ENCODE measurements around the gene LILRB2.
"Not testable (repeated sequence)": the region's sequence is repeated elsewhere in the genome, so short reads cannot be mapped to it uniquely, and the experiment has no call there.

Gene LILRB2

DNA sequence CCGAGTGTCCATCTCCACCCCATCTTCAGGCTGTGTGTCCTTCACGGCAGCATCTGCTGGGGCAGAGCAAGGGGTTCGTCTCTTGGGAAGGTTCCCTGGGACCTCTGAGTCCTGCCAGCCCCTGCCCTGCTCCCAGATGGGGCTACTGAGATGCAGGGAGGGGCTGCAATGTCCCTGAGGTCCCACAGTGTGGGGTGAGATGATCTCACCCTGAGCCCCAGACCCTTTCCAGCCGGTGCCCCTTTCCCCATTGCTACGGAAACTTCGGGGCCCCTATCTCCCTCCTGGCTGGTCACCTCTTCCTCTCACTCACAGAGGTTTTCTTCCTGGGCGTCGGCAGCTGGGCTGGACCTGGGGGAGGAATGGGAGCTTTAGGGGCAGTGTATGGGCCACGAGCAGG lies 5.0 kb downstream of the LILRB2 start:
- DNase-seq (ENCODE audit: insufficient read length, low spot score) (no peak), FAIRE-seq (no peak)

DNA sequence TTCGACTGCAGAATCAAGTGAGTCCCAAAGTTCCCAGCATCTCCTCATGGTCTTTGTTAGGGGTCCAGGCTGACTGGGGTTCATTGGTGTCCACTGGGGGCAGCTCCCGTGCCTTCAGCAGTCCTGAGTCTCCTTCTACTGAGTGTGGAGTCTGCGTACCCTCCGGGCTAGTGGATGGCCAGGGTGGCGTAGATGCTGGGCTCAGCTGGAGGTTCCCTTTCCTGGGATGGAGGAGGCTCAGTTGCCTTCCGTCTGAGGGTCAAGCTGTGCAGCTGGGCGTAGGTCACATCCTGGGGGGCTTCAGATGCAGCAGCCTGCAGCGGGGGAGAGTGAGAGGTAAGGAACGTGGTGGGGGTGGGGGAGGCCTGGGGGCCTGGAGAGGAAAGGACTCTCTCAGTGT lies 6.4 kb downstream of the LILRB2 start:
- not testable (repeated sequence) for DNase-seq (ENCODE audit: insufficient read length, low spot score); FAIRE-seq

DNA sequence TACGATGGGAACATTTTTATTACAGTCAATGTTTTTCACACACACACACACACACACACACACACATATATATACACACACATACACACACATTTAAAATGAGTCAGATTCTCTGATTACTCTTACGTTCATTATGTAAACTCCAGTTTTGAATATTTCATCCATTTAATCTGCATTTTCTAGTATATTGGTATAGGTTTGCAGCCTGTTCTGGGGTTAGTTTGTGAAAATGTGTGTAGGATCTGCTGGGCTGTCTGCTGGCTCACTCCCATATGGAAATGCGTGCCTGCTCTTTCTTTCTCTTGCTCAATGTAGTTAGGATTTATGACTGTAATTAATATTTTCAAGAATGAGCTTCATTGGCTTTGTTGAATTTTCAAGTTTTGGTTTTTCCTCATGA lies 7.1 kb downstream of the LILRB2 start:
- FAIRE-seq (no peak), DNase-seq (ENCODE audit: insufficient read length, low spot score) (no peak)

DNA sequence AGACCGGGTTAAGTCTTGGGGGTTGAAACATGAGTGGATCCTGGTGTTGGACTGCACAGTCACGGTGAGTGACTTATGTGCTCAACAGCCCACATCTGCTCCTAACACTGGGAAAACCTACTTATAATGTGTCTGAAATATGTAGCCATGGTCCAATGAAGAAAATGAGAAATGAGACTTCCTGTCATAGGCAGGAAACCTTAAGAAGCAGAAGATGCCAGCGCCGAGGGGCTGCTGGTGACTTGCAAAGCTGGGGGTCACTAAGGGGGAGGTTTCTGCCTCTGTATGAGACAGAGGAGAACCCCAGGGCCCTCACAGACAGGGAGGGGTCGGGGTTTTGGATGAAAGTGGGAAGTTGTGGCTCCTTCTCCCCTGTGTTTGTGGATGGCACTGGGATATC lies 8.7 kb downstream of the LILRB2 start:
- FAIRE-seq; DNase-seq (ENCODE audit: insufficient read length, low spot score): not testable (repeated sequence)

DNA sequence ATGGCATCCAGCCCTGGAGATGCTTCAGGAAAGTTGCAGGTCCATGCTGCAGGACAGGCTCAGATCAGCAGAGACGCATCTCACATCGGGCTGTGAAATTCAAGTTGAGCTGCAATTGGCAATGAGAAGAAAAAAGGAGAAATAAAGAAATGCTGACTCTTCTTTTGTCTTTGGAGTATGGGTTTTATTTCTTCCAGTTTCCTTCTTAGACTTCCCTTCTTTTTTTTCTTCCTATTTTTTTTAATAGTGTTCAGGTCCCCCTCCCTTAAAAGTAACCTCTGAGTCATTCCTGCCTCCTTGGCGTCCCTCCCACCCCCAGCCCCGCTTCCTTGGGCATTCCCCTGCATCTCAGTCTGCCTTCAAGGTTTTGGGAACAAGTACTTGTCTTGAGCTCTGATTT lies 9.3 kb downstream of the LILRB2 start:
- not testable (repeated sequence) for DNase-seq (ENCODE audit: insufficient read length, low spot score); FAIRE-seq

DNA sequence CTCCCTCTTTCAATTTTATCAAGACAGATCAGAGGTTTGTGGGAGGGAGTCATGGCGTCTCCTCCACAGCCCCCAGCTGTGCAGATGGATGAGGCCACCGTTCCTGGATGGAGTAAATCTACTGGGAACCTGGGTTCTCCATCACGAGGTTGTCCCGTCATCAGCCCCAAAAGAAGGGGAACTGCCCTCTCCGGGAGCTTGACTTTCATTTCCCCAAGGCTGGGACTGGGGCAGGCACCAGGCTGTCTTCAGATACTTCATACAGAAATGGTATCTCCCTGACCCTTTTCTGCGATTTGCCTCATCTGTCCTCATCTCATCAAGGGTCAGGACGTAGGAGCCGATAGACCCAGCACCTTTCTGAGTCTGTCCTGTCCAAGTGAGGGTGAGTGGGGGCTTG lies 9.8 kb downstream of the LILRB2 start:
- FAIRE-seq, result no peak

DNA sequence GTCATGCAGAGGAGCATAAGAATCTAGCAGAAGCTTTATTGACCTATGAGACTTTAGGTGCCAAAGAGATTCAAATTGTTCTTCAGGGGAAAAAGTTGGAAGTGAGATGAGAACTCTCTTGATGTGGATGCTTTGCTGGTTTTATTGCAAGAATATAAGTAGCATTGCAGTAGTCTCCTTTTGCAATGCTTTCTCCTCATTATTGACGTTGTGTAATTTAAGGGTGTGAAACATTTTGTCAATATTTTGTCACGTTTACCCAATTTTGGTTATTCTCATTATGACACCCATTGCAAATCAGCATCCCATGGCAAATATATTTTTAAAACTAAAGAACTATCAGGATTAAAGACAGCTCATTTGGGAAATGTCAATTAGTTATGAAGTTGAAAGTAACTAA lies 12.0 kb downstream of the LILRB2 start:
- no peak for DNase-seq (ENCODE audit: insufficient read length, low spot score)
- FAIRE-seq, result no peak

More for the DNA sequence above, 9.8 kb downstream of the LILRB2 start:
- DNase-seq (ENCODE audit: insufficient read length, low spot score), result no peak

DNA sequence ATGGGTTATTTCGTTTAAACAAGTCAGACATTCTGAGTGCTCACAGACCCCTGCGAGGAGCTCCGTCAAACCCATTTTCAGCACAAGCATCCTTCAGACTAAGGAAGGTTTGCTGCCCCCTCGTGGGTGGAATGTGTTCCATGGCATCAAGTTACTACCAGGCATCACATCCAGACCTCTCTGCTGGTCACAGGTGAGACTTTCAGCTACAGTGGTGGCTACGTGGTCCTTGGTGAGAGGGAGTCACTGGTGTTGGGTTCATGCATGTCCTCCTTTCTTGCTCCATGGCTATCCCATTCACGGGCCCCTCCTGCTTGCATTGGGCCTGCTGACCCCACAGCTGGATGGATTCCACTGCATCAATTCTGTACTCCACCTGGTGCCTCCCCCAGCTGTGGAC lies 14.8 kb downstream of the LILRB2 start:
- peak; percentile 67 for DNase-seq (ENCODE audit: insufficient read length, low spot score)
- peak; percentile 77 for FAIRE-seq

DNA sequence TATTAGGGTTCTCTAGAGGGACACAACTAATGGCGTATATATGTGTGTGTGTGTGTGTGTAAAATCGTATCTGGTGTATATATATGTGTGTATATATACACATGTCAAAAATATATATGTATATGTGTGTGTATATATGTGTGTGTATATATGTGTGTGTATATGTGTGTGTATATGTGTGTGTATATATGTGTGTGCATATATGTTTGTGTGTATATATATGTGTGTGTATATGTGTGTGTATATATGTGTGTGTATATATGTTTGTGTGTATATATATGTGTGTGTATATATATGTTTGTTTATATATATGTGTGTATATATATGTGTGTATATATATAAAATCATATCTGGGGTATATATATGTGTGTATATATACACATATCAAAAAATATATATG lies 18.4 kb downstream of the LILRB2 start:
- no peak for FAIRE-seq
- no peak for DNase-seq (ENCODE audit: insufficient read length, low spot score)

DNA sequence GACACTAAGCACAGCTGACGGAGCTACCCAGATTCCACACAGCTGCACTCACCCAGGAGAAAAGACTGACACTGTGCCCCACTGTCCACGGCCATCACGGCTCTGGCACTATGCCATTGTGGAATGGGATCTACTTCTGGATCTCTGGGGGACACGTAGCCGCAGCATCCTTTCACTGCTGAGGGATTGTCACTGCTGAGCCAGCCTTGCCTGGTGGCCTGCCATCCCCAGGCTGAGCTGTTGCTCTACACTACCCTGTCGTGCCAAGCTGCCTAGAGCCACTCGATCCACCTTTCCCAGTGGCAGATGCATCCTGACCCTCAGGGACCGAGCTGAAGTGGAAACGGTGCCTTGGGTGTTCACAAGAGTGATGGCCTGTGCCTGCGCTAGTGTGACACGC lies 18.8 kb downstream of the LILRB2 start:
- DNase-seq (ENCODE audit: insufficient read length, low spot score) (no peak), FAIRE-seq (no peak)

DNA sequence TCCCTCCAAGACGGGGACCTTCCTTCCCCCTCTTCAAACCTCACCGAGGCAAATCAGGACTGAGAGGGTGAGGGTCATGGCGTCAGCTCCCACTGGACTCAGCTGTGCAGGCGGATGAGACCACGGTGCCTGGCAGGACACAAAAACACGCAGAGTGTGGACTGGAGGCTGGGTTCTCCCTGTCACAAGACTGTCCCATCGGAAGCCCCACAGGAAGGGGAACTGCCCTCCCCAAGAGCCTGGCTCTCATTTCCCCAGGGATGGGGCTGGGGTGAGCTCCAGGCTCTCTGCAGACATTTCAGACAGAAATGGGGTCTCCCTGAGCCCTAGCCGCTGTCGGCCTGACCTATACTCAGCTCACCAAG lies 23.8 kb downstream of the LILRB2 start, which contains the start of gene LILRB5:
TSS of gene LILRB5 (minus strand) at position 158 of the 365 bp plus-strand sequence. CDS start at position 78, 80 bp downstream.
- DNase-seq (ENCODE audit: insufficient read length, low spot score) (no peak), FAIRE-seq (no peak)

DNA sequence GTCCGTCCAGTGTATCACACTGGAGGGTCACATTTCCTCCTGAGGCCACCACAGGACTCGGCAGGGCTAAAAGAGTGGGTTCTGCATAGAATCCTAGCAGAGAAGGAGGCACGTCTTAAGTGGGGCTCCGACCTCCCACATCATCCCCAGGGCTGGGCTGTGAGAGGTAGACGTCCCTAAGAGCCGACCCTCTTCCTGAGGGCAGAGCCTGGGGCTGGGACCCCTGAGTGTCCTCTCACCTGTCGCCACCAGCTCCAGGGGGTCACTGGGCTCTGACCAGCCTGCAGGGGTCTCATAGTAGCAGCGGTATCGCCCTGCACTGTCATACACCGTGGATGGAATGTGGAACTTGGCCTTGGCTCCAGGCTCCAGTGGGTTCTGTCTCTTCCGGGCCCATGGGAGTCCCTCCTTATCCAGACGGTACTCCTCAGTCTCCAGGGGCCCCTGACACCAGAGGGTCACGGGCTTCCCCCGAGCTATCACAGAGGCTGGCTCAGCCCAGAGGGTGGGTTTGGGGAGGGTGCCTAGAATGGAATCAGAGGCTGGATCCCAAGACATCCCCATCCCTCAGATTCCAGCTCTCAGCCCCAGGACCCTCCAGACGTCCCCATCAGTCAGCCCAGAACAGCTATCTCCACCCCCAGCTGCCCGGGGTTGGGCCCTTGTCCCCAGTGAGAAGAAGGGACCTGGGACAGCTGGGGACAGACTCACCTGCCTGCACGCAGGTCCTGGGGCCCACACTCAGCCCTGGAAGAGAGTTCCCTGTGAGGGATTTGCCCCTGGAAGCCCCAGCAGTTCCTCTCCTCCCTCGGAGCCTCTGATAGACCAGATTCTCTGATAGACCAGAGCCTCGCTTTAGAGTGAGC lies 24.4 kb downstream of the LILRB2 start:
- FAIRE-seq, result no peak
- DNase-seq (ENCODE audit: insufficient read length, low spot score), result no peak

DNA sequence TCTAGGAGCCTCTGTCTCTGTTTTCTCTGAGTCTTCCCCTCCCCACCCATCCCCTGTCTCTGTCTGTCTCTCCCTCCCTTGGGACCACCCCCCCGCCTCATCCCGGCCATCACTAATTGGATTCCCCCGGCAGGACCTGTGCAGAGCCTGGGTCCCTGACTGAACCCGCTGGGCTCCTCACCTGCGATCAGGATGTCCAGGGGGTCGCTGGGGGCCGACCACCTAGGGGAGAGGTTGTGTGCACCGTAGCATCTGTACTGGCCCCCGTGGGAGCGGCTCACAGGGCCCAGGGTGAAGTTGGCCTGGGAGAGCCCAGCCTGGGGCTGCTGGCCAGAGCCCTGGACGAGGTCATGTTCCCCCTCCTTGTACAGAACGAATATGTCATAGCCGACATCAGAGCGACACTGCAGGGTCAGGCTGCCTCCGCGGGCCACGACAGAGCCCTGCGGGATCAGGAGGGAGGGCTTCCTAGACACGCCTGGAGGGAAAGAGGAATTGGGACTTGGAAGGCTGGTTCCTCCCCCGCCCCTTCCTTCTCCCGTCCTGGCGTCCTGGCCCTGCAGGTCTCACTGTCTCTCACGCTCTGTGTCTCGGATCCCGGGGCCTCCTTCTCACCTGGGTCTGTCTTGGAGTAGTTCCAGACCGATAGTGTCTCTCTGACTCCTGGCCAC lies 25.7 kb downstream of the LILRB2 start:
- DNase-seq (ENCODE audit: insufficient read length, low spot score) (no peak), FAIRE-seq (no peak)

DNA sequence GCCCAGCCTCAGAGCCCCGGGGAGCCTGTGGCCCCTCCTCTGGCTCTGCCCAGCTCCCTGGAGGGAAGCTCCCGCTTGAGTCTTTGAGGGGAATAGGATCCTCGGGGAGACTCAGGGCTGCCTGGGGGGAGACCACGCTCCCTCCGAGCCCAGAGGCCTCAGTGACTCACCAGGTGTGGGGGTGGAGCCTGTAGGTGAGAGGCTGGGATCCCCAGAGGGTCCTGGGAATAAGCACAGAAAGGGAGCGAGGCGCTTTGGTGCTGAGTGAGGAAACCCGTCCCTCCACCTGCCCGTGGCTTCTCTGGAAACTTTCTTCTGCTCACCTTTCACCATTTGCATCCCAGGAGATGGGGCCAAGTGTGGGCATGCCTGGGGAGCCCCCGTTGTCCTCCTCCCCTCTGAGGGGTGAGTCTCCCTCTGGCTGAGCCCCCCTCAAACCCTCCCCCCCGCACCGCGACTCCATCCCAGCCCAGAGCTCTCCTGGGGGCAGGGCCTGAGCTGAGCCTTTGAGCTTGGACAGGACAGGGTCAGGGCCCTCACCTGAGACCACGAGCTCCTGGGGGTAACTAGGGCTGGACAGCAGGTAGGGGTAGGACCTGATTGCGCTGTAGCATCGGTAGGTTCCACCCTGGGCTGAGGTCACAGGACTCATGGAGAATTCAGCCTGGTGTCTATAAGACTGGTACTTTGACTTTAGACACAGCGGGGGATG lies 26.6 kb downstream of the LILRB2 start:
- FAIRE-seq, result no peak
- no peak for DNase-seq (ENCODE audit: insufficient read length, low spot score)

DNA sequence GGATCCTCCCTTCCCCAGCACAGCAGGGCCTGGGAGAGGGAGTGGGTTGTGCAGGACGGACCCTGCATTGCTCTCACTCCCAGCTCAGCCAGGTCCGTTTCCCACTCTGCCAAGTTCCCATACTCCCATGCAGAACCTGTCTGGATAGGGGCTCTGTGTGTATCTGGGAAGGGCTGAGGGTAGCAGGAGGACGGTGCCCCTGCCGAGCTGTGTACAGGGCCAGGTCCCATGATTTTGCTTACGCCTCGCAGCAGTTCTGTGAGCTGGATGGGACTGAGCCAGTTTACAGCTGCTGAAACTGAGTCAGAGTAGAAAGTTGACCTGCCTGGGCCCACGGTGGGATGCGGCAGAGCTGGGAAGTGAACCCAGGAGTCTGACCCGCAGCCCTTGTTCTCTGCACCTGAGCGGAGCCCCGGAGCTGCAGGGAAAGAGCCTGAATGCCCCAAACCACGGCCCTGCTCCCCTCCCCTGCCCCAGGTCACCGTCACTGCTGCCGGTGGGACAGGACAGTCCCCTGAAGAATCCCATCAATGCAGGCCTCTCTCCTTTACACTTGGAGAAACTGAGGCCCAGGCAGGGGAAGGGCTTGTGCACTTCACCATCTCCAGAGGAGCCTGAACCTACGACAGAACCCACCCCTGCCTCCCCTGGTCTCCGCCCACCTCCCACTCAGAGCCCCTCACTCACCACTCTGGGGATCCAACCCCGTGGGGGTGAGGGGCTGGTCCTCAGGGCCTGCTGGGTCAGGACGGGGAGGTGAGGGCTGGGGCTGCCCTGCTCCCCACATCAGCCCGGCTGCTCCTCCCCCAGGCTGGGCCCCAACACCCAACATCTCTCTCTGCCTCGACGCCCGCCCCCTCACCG lies 27.3 kb downstream of the LILRB2 start:
- DNase-seq (ENCODE audit: insufficient read length, low spot score), result no peak
- FAIRE-seq, result no peak

DNA sequence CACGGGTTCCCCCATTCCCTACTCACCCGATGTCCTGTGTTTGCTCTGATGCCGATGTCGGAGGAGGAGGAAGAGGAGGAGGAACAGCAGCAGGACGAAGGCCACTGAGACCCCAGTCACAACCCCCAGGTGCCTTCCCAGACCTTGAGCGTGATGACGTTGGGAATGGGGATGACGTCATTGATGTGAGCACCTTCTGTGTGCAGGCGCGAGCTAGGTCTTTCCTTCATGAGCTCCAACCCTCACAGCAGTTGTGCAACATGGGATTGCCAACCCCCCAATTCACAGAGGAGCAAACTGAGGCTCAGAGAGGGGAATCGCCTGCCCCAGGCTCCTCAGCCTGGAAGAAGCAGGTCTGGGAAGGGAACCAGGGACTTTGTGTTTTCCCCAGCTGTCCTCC lies 28.1 kb downstream of the LILRB2 start:
- no peak for FAIRE-seq
- no peak for DNase-seq (ENCODE audit: insufficient read length, low spot score)

DNA sequence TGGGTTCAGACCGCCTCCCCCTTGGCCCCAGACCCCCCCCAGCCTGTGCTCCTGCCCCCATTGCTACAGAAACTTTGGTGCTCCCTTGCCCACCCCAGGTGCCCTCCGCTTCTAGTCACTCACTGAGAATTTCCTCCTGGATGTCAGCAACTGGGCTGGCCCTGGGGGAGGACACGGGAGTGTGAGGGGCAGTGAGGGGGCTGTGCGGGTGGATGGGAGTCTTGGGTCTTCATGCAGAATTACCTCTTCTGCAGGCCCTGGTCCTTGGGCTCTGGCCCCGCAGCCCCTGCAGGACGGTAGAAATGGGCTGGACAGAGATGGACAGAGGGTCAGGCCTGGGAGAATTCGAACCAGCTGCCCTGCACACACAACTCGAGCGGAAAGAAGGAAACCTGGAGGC lies 28.7 kb downstream of the LILRB2 start:
- DNase-seq (ENCODE audit: insufficient read length, low spot score) (no peak), FAIRE-seq (no peak)

DNA sequence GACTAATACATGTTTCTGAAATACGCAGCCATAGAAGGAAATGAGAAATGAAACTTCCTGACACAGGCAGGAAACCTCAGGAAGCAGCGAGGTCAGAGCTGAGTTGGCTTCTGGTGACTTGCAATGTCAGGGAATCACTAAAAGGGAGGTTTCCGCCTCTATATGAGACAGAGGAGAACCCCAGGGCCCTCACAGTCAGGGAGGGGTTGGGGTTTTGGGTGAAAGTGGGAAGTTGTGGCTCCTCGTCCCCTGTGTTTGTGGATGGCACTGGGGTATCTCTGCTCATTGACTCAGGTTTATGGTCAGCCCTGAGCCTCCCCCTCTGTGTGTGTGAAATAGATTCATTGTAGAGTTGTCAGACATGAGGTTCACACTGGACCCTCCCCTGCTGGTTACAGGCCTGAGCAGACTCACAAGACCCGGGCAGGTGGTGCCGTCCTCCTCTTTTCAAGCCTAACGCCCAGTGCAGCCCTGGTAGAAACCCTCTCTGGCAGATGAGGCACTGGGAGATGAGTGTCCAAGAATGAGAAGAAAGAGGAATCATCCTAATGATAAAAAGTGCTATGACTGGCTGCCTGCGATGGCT lies 32.8 kb downstream of the LILRB2 start:
- FAIRE-seq (no peak), DNase-seq (ENCODE audit: insufficient read length, low spot score) (no peak)

DNA sequence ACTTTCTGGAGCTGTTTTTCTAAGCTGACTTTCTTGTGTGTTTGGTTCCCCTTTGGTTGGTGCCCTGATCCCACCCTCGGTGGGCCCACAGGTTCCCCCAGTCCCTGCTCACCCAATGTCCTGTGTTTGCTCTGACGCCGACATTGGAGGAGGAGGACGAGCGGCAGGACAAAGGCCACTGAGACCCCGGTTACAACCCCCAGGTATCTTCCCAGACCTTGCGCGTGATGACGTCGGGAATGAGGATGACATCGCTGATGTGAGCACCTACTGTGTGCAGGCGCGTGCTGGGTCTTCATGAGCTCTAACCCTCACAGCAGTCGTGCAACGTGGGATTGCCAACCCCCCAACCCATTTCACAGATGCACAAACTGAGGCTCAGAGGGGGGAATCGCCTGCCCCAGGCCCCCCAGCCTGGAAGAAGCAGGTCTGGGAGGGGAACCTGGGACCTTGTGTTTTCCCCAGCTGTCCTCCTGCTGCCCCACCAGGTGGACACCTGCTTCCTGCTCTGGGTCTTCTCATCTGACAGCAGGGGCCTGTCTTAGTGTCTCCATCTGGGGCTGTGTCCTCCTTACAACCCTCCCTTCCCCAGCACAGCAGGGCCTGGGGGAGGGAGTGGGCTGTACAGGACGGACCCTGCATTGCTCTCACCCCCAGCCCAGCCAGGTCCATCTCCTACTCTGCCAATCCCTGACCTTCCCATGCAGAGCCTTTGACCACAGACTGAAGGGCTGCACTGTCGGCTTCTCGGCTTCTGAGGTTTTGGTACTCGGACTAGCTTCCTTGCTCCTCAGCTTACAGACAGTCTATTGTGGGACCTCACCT lies 33.6 kb downstream of the LILRB2 start:
- DNase-seq (ENCODE audit: insufficient read length, low spot score) (no peak), FAIRE-seq (no peak)
